Body of pancreas (tissue), 4 donors: ENCODE measurements around the gene BIRC5. TPM values are rescaled to one million over a fixed set of nuclear protein-coding genes. Genes with fewer than 3 reads are reported as not detected.

ENCODE experiments used
- ATAC-seq: fragments of 150-250 bp; one replicate; pipeline ENCODE4 v1.9.1; 2016
- DNase-seq, 4 donors: peaks; one replicate each; pipeline ENCODE4 v3.0.0-alpha.2; 2019
- H3K27ac ChIP-seq, 4 donors: fragments of 200-600 bp; sonication (generic); 1 replicate in 3 of 4; 2 replicates in 1 of 4; pipeline versions ENCODE4 v1.5.1 to v1.6.1; 2016 to 2019; ENCODE audit warnings: mild to moderate bottlenecking in 1 of 4, mixed read lengths in 1 of 4, moderate library complexity in 1 of 4
- H3K27me3 ChIP-seq, 2 donors: fragments of 200-600 bp; sonication (generic); one replicate each; pipeline ENCODE4 v1.6.0; 2016; ENCODE audit warnings: mild to moderate bottlenecking in 1 of 2
- H3K36me3 ChIP-seq, 2 donors: fragments of 200-600 bp; sonication (generic); replicated peaks in 1 of 2; 2 replicates each; pipeline ENCODE4 v1.5.1; 2016; ENCODE audit warnings: low read depth in 2 of 2; ENCODE audit not compliant: insufficient read depth in 1 of 2
- H3K4me1 ChIP-seq: fragments of 200-600 bp; sonication (generic); one replicate; pipeline ENCODE4 v1.6.0; 2016
- H3K4me3 ChIP-seq, 2 donors: fragments of 200-600 bp; sonication (generic); 1 replicate in 1 of 2; 2 replicates in 1 of 2; pipeline ENCODE4 v1.5.1; 2016 to 2019
- H3K9me3 ChIP-seq, 3 donors: fragments of 200-600 bp; sonication (generic); 1 replicate in 2 of 3; 2 replicates in 1 of 3; pipeline ENCODE4 v1.5.1; 2016
- POLR2A ChIP-seq, 3 donors: fragments of 450-650 bp; IDR thresholded peaks; one replicate each; pipeline ENCODE4 v1.6.1; 2016; ENCODE audit warnings: antibody characterized with exemption in 3 of 3, mild to moderate bottlenecking in 2 of 3
- WGBS, 2 donors: methylation state at CpG; one replicate each; pipeline ENCODE4 v1.1.5; 2017; 5-methylcytosine and 5-hydroxymethylcytosine counted together
- intact Hi-C: fragments of 100-400 bp; cut with DNase I; formaldehyde crosslinking; loops from one replicate; pipeline ENCODE4 v1.15.1; 2023
- small RNA-seq: library from RNA; depleted of rRNA; stranded (forward); fragments of <200 nt; gene quantifications from one replicate; pipeline ENCODE3, GENCODE V24; 2016
- total RNA-seq, 2 donors: library from RNA; depleted of rRNA; stranded (reverse); fragments of >200 nt; gene quantifications; one replicate each; pipeline ENCODE4 v1.1.0, GENCODE V29; 2016
- TF ChIP-seq, protein P1 (sequence below), 7 experiments: fragments of 450-650 bp in 4 of 7; fragments of 200-600 bp in 3 of 7; sonication (generic) in 3 of 7; IDR thresholded peaks; one replicate each; pipeline ENCODE4 v1.5.1; 2016 to 2019; ENCODE audit warnings: antibody characterized with exemption in 7 of 7

Gene BIRC5
- total RNA-seq, 2 donors from 2014 or later: not detected

DNA sequence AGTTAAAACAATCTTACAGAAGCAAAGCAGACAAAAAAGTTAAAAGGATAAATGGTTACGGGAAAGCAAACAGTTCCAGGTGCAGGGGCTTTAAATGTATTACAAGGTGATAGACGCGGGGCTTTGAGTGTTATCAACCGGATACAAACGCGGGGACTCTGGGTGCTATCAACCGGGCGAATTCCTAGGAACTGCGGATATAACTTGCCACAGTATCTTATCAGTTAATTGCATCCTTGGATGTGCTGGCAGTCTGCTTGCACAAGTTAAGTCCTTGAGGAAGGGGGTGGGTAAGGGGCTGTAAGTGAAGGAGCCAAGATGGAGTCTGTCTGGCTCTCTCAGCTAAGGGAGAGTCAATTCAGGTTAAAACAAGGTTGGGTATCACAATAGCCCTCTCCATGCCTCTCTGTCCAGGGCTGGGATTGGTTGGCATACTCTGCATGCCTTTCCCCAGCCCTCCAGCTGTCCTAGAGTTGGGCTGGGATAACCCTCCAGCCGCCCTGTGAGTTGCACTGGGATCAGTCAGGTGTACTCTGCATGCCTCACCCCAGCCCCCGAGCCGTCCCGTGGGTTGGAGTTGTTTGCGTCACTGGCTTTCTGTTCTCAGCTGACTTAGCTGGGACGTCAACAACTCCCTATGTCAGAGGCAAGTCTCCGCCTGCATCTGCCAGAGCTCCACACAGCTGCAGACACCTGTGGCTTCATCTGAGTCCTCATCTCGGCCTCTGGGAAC, 58.3 kb downstream of the BIRC5 start:
- H3K9me3 ChIP-seq: no peaks in the 10 kb centered on the region
- 16 to 28% methylated on average over 12 to 17 of the region's 17 CpGs for WGBS, 2 donors
- H3K4me3 ChIP-seq: no peak overlapping the region
- intact Hi-C loops: no loop called here
- peak; percentile 58 to 81 (median 75) for DNase-seq
- peak overlapping the region in 3 of 4 donors; percentile 61 to 69 (median 62) for H3K27ac ChIP-seq
- ATAC-seq: peak; percentile 81
- H3K27me3 ChIP-seq: no peaks in the 10 kb centered on the region
- TF ChIP-seq, protein P1, sequence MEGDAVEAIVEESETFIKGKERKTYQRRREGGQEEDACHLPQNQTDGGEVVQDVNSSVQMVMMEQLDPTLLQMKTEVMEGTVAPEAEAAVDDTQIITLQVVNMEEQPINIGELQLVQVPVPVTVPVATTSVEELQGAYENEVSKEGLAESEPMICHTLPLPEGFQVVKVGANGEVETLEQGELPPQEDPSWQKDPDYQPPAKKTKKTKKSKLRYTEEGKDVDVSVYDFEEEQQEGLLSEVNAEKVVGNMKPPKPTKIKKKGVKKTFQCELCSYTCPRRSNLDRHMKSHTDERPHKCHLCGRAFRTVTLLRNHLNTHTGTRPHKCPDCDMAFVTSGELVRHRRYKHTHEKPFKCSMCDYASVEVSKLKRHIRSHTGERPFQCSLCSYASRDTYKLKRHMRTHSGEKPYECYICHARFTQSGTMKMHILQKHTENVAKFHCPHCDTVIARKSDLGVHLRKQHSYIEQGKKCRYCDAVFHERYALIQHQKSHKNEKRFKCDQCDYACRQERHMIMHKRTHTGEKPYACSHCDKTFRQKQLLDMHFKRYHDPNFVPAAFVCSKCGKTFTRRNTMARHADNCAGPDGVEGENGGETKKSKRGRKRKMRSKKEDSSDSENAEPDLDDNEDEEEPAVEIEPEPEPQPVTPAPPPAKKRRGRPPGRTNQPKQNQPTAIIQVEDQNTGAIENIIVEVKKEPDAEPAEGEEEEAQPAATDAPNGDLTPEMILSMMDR (IDR thresholded peaks at IDR 0.05): no peak
- TF ChIP-seq POLR2A (IDR thresholded peaks at IDR 0.05): peak in 2 of 3 donors; percentile 50 to 64
- H3K4me1 ChIP-seq: peaks cover 11% of the 10 kb centered on the region
- H3K36me3 ChIP-seq: no peaks in the 10 kb centered on the region

DNA sequence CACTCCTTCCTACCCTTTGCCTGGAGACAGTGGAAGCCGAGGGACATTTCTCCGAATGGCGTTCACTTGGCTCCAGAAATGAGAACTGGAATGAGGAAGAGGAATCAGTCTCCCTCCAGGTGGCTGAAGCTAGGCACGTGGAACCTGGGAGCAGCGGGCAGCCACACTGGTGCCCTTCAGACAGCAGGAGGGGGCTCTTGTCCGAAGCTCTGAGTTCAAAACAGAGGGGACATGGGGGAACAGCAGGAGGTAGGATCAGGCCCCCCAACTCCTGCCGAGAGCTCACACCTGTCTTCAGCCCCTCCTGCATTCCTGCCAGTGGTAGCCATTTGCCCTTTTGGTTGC, 58.8 kb downstream of the BIRC5 start:
- no peaks in the 10 kb centered on the region for H3K36me3 ChIP-seq
- 22% methylated on average over 7 of the region's 7 CpGs; no CpG with 5 or more reads in 1 of the 2 donors for WGBS, 2 donors
- intact Hi-C loops: no loop called here
- ATAC-seq (peak; percentile 66), DNase-seq (no peak)
- H3K4me1 ChIP-seq: peaks cover 11% of the 10 kb centered on the region
- no peaks in the 10 kb centered on the region for H3K9me3 ChIP-seq
- no peaks in the 10 kb centered on the region for H3K27me3 ChIP-seq
- no peak overlapping the region for H3K4me3 ChIP-seq
- peak overlapping the region in 3 of 4 donors; percentile 61 to 69 (median 62) for H3K27ac ChIP-seq
- TF ChIP-seq, protein P1 (IDR thresholded peaks at IDR 0.05): no peak
- TF ChIP-seq POLR2A (IDR thresholded peaks at IDR 0.05): peak in 1 of 3 donors; percentile 4

DNA sequence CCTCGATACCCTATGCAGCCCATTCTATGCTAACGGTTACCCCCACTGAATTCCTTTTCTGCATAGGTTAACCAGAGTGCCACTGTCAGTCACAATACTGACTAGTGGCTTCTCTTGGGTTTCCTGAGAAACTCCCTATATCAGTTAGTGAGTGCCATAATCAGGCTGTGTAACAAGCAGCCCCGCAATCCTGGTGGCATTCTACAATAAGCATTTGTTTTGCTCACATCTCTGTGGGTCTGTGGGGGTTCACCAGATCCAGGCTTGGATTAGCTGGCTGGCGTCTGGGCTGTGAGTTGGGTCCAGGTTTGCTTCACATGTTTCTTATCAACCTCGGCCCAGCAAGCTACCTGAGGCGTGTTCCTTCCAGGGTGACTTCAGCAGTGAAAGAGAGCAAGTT, 59.8 kb downstream of the BIRC5 start:
- no peak for DNase-seq
- ATAC-seq: no peak
- WGBS, 2 donors: 93 to 95% methylated on average over 6 of the region's 6 CpGs
- intact Hi-C loops: no loop called here
- H3K36me3 ChIP-seq: no peaks in the 10 kb centered on the region
- no peak for TF ChIP-seq POLR2A (IDR thresholded peaks at IDR 0.05)
- TF ChIP-seq, protein P1 (IDR thresholded peaks at IDR 0.05): no peak
- H3K27ac ChIP-seq: no peak overlapping the region
- H3K4me1 ChIP-seq: peaks cover 11% of the 10 kb centered on the region
- no peaks in the 10 kb centered on the region for H3K9me3 ChIP-seq
- H3K4me3 ChIP-seq: no peak overlapping the region
- H3K27me3 ChIP-seq: no peaks in the 10 kb centered on the region

Small RNA genes within 50 kb of the gene (small RNA-seq; reads per million reads assigned to genes)
- gene AC087645.1: not detected

Other genes starting within 250 kb of the BIRC5 start
- 10 to 100 TPM; 21.0 to 32.3 TPM for gene TMC6, start 85.5 kb upstream of the BIRC5 start, total RNA-seq
- 1 to 10 TPM; 1.6 to 3.3 TPM for gene TMC8, start 83.5 kb upstream of the BIRC5 start, total RNA-seq
- not detected for gene C17orf99, start 67.9 kb upstream of the BIRC5 start, total RNA-seq
- 10 to 100 TPM; 68.6 to 86.4 TPM for gene SYNGR2, start 45.7 kb upstream of the BIRC5 start, total RNA-seq
- gene TK1, start 27.2 kb upstream of the BIRC5 start, total RNA-seq: 1 to 10 TPM in 1 of 2 donors, under 1 TPM in 1; 0.66 to 4.9 TPM
- gene AFMID, start 26.9 kb upstream of the BIRC5 start, total RNA-seq: 10 to 100 TPM; 78.9 to 94.6 TPM
- gene TMEM235, start 17.4 kb downstream of the BIRC5 start, total RNA-seq: not detected
- 10 to 100 TPM; 21.0 to 63.9 TPM for gene SOCS3, start 145.8 kb downstream of the BIRC5 start, total RNA-seq
- gene PGS1, start 164.4 kb downstream of the BIRC5 start, total RNA-seq: 10 to 100 TPM; 17.1 to 30.4 TPM